Mononuclear cell (primary cell): Measurements from ENCODE around the gene UBE2D4. TPM values are rescaled to one million over a fixed set of nuclear protein-coding genes. Genes with fewer than 3 reads are reported as not detected.
"Not testable (repeated sequence)": the region's sequence is repeated elsewhere in the genome, so short reads cannot be mapped to it uniquely, and the experiment has no call there.

Experiments used
- H3K27me3 ChIP-seq: 2 replicates; pipeline ENCODE4 v1.6.0; 2011; ENCODE audit warnings: low read length, control low read depth; ENCODE audit not compliant: insufficient read depth
- H3K4me1 ChIP-seq: 2 replicates; pipeline ENCODE4 v1.5.1; 2011; ENCODE audit warnings: mild to moderate bottlenecking, low read length, control low read depth; ENCODE audit not compliant: insufficient read depth
- H3K4me3 ChIP-seq: 2 replicates; pipeline ENCODE4 v1.5.1; 2011; ENCODE audit warnings: mild to moderate bottlenecking, low read length, moderate library complexity
- H3K9me3 ChIP-seq: 2 replicates; pipeline ENCODE4 v1.5.1; 2011; ENCODE audit warnings: low read depth, mild to moderate bottlenecking, control low read depth, low read length
- total RNA-seq: library from RNA; depleted of rRNA; stranded (reverse); fragments of >200 nt; gene quantifications from one replicate; pipeline ENCODE4 v1.2.3, GENCODE V29; 2012

Gene UBE2D4
- total RNA-seq, 1 donor: 6.3 TPM

GRCh38 chr7:43937444-43937843, 11.2 kb downstream of the UBE2D4 start:
- Histone ChIP-seq H3K4me3 (no peak overlapping the region), H3K9me3 (no peaks in the 10 kb centered on the region), H3K27me3 (no peaks in the 10 kb centered on the region), H3K4me1 (no peaks in the 10 kb centered on the region)

GRCh38 chr7:43938892-43939482, 12.8 kb downstream of the UBE2D4 start:
- Histone ChIP-seq H3K4me1 (no peaks in the 10 kb centered on the region), H3K4me3 (no peak overlapping the region), H3K27me3 (no peaks in the 10 kb centered on the region), H3K9me3 (no peaks in the 10 kb centered on the region)

GRCh38 chr7:43942250-43942649, 16.0 kb downstream of the UBE2D4 start:
- Histone ChIP-seq H3K9me3 (no peaks in the 10 kb centered on the region), H3K4me3 (no peak overlapping the region), H3K27me3 (no peaks in the 10 kb centered on the region), H3K4me1 (no peaks in the 10 kb centered on the region)

- H3K27me3 ChIP-seq: no peaks in the 10 kb centered on the region
- H3K4me3 ChIP-seq: no peak overlapping the region
- no peaks in the 10 kb centered on the region for H3K4me1 ChIP-seq
- no peaks in the 10 kb centered on the region for H3K9me3 ChIP-seq
Observed at GRCh38 chr7:43942997-43943396, 16.8 kb downstream of the UBE2D4 start.

GRCh38 chr7:43943417-43944187, 17.4 kb downstream of the UBE2D4 start:
- Histone ChIP-seq H3K4me3 (no peak overlapping the region), H3K9me3 (no peaks in the 10 kb centered on the region), H3K4me1 (no peaks in the 10 kb centered on the region), H3K27me3 (no peaks in the 10 kb centered on the region)

- Histone ChIP-seq H3K27me3 (no peaks in the 10 kb centered on the region), H3K4me3 (no peak overlapping the region), H3K9me3 (no peaks in the 10 kb centered on the region), H3K4me1 (no peaks in the 10 kb centered on the region)
Observed at GRCh38 chr7:43944286-43944685, 18.1 kb downstream of the UBE2D4 start.

- H3K4me3 ChIP-seq: no peak overlapping the region
- H3K9me3 ChIP-seq: no peaks in the 10 kb centered on the region
- H3K4me1 ChIP-seq: peaks cover 2% of the 10 kb centered on the region
- no peaks in the 10 kb centered on the region for H3K27me3 ChIP-seq
Observed at GRCh38 chr7:43952028-43952427, 25.8 kb downstream of the UBE2D4 start.

- no peak overlapping the region for H3K4me3 ChIP-seq
- H3K4me1 ChIP-seq: peaks cover 2% of the 10 kb centered on the region
- no peaks in the 10 kb centered on the region for H3K27me3 ChIP-seq
- no peaks in the 10 kb centered on the region for H3K9me3 ChIP-seq
Observed at GRCh38 chr7:43953071-43953470, 26.8 kb downstream of the UBE2D4 start.

- H3K9me3 ChIP-seq: no peaks in the 10 kb centered on the region
- no peaks in the 10 kb centered on the region for H3K27me3 ChIP-seq
- peaks cover 2% of the 10 kb centered on the region for H3K4me1 ChIP-seq
- no peak overlapping the region for H3K4me3 ChIP-seq
Observed at GRCh38 chr7:43954524-43955228, 28.4 kb downstream of the UBE2D4 start.

GRCh38 chr7:43956027-43956426, 29.8 kb downstream of the UBE2D4 start:
- no peaks in the 10 kb centered on the region for H3K27me3 ChIP-seq
- H3K4me1 ChIP-seq: peaks cover 2% of the 10 kb centered on the region
- no peaks in the 10 kb centered on the region for H3K9me3 ChIP-seq
- no peak overlapping the region for H3K4me3 ChIP-seq

- no peaks in the 10 kb centered on the region for H3K27me3 ChIP-seq
- H3K9me3 ChIP-seq: no peaks in the 10 kb centered on the region
- H3K4me3 ChIP-seq: no peak overlapping the region
- H3K4me1 ChIP-seq: no peaks in the 10 kb centered on the region
Observed at GRCh38 chr7:43960933-43961332, 34.7 kb downstream of the UBE2D4 start.

- not testable (repeated sequence) for H3K4me3 ChIP-seq, H3K4me1 ChIP-seq, H3K9me3 ChIP-seq, H3K27me3 ChIP-seq
Observed at GRCh38 chr7:43966392-43966791, 40.2 kb downstream of the UBE2D4 start.

- not testable (repeated sequence) for H3K27me3 ChIP-seq, H3K9me3 ChIP-seq, H3K4me1 ChIP-seq, H3K4me3 ChIP-seq
Observed at GRCh38 chr7:43968172-43969040, 42.2 kb downstream of the UBE2D4 start.

- not testable (repeated sequence) for H3K27me3 ChIP-seq, H3K9me3 ChIP-seq, H3K4me1 ChIP-seq, H3K4me3 ChIP-seq
Observed at GRCh38 chr7:43969586-43969985, 43.4 kb downstream of the UBE2D4 start.

- H3K4me1 ChIP-seq, H3K9me3 ChIP-seq, H3K27me3 ChIP-seq, H3K4me3 ChIP-seq: not testable (repeated sequence)
Observed at GRCh38 chr7:43970698-43971097, 44.5 kb downstream of the UBE2D4 start.
